Stimulated activated CD4-positive, alpha-beta T cell treated with anti-CD3 and anti-CD28 coated beads, Interleukin-4, amount 100 ng/mL, for 1 hour (primary cell): ENCODE data around the gene PLCB3.

Experiments
- DNase-seq: peaks from one replicate; pipeline ENCODE4 v3.0.0-alpha.2; 2020

Gene PLCB3

GRCh38 chr11:64290352-64291261 is 39.3 kb downstream of the PLCB3 start:
- no peak for DNase-seq

DNA sequence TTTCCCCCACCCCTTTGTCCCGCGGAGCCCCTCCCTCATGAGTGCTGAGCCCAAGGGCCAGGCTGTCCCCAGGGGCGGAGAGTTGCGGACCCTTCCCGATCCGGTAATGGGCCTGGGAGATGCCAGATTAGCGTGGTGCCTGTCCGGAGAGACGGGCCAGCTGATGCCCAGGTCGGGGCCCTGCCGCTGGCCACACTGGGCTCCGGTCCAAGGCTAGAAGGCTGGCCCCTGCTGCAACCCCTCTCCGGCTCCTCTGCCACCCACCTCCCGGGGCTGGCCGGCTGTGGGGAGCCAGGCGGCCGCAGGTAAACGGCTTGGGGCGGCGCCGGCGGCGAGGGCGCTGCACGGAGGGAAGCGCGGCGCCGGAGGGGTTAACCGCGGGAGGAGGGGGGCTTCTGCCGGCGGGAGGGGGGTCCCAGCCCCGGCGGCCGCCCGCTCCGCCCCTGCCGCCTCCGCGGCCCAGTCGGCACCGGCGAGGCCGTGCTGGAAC is 40.0 kb downstream of the PLCB3 start, which contains the start of gene KCNK4:
Gene KCNK4, plus strand, starts transcription at position 41 of the 490 bp plus-strand sequence. CDS start 1,717 bp downstream, outside the sequence.
- no peak for DNase-seq

DNA sequence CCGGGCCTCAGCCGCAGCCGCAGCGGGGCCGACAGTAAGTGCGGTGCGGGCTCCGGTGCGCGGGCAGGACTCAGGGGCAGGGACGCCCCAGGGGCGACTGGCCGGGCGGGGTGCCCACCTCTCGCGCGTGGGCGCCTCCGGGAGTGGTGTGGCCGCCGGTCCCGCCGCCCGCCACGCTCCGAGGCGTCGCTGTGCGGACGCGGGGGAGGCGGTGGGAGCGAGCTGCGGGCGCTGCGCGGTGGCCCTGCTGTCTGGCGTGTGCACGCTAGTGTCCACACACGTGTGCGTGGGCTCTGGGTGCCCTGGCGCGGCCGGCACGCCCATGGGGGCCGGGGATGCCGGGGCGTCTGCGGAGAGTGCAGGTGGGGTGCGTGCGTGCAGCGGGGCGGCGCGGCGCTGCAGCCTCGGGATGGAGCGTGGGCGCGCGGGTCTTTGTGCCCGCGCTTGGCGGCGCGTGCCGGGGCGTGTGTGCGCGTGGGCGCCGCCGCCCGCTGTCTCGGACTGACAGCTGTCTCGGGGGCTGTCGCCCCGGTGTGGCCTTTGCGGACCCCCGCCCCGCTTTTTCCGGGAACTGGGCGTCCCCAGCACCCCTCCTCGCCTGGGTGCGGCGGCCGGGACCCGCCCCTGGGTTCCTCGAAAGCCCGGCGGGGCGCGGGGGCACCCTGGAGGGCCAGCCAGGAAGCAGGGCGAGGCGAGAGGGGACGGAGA is 40.6 kb downstream of the PLCB3 start:
- no peak for DNase-seq

DNA sequence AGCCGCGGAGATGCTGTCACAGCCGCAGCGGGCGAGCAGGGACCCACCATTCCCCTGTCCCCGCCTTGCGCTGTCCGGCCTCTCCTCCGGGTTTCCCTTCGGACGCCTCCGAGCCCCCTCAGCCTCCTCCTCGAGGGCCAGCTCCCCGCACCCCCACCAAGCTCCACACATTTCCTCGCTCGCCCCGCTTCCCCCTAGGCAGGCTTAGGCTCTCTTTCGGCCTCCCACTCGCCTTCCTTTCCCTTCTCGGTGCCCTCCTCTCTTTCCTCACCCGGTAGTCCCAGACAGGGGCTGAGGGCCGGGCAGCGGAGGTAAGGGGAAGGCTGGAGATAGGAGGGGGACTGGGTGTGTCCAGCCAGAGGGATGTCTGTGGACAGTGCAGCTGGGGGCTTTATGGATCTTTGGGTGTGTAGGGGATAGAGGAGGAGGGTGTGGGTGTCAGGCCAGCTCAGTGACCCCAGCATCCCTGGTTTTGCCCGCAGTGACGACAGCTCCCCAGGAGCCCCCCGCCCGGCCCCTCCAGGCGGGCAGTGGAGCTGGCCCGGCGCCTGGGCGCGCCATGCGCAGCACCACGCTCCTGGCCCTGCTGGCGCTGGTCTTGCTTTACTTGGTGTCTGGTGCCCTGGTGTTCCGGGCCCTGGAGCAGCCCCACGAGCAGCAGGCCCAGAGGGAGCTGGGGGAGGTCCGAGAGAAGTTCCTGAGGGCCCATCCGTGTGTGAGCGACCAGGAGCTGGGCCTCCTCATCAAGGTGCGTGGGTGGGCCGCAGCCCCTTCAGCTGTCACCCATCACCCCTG is 41.3 kb downstream of the PLCB3 start:
- no peak for DNase-seq

- no peak for DNase-seq
Measured at GRCh38 chr11:64294774-64295173, 43.4 kb downstream of the PLCB3 start.

GRCh38 chr11:64295760-64296159 is 44.4 kb downstream of the PLCB3 start:
- DNase-seq = no peak

DNA sequence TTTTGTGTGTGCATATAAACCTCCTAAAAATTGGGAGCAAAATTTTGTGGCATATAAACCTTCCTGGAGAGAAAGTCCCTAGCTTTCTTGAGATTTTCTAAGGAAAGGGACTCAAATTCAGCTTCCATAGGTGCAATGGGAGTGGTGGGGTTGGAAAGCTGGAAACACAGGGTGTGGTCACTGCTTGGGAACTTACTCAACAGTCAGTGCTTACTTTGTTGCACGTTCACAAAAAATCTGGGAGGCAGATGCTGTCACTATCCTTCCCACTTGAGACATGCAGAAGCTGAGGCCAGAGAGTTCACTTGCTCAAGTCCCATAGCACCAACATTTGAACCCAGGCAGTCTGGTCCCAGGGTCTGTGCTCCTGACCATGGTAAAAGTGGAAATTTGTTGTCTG is 44.9 kb downstream of the PLCB3 start:
- DNase-seq = no peak

DNA sequence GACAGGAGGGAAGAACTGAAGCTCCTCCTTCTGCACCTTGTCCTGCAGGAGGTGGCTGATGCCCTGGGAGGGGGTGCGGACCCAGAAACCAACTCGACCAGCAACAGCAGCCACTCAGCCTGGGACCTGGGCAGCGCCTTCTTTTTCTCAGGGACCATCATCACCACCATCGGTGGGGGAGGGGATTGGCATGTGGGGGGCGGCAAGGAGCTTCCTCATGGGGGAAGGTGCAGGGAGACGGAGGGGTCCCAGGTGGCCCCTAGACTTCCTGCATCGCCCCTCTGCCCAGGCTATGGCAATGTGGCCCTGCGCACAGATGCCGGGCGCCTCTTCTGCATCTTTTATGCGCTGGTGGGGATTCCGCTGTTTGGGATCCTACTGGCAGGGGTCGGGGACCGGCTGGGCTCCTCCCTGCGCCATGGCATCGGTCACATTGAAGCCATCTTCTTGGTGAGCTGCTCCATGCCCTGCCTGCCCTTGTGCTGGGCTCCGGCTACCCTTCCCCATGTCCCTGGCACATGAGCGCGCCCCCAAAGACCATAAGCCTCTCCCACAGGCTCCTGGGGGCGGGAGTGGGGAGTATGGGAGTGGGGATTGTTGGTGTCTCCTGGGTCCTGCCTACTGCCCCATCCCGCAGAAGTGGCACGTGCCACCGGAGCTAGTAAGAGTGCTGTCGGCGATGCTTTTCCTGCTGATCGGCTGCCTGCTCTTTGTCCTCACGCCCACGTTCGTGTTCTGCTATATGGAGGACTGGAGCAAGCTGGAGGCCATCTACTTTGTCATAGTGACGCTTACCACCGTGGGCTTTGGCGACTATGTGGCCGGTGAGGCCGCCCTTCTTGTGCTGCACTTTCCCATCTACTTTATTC is 45.7 kb downstream of the PLCB3 start:
- DNase-seq = no peak

DNA sequence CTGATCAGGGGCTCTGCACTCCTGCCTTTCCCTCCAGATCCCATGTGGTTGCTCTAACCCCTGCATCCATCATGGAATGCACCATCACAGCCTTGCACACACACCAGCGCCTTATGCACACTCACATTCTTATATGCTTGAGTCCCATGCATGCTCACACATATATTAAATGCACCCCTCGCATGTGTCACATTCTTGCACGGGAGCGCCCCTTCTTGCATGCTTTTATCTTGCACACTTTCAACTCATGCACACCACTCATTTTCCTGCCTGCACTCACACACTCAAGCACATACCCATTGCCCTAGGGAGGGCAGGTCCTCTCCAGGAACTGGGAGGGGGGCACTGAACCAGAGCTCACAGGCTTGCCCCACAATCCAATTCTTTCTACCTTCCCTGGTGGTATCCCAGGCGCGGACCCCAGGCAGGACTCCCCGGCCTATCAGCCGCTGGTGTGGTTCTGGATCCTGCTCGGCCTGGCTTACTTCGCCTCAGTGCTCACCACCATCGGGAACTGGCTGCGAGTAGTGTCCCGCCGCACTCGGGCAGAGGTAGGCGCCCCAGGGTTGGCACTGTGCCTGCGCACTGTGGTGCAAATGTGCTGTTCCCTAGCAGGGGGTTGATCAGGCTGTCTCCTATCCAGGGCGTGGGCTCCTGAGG is 46.5 kb downstream of the PLCB3 start:
- DNase-seq = no peak

DNA sequence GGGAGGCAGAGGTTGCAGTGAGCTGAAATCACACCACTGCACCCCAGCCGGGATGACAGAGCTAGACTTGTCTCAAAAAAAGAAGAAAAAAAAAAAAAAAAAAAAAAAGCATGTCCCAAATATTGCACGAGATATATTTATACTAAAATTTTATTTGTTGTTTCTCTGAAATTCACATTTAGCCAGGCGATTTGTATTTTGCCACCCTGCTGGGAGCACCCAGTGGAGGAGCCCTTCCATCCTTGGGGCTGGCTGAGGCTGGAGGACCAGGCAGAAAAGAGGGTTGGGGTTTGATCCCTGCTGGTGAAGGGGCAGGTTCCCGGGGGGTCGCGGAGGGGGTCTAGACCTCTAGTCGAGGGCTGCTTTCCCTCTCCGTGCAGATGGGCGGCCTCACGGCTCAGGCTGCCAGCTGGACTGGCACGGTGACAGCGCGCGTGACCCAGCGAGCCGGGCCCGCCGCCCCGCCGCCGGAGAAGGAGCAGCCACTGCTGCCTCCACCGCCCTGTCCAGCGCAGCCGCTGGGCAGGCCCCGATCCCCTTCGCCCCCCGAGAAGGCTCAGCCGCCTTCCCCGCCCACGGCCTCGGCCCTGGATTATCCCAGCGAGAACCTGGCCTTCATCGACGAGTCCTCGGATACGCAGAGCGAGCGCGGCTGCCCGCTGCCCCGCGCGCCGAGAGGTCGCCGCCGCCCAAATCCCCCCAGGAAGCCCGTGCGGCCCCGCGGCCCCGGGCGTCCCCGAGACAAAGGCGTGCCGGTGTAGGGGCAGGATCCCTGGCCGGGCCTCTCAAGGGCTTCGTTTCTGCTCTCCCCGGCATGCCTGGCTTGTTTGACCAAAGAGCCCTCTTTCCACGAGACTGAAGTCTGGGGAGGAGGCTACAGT is 47.9 kb downstream of the PLCB3 start:
- DNase-seq = no peak

- DNase-seq = no peak
Measured at GRCh38 chr11:64299847-64300648, 48.7 kb downstream of the PLCB3 start, which contains the start of gene CATSPERZ. CATSPERZ (plus strand) TSS chr11:64300358; CDS start chr11:64300411, 53 bp downstream.

DNA sequence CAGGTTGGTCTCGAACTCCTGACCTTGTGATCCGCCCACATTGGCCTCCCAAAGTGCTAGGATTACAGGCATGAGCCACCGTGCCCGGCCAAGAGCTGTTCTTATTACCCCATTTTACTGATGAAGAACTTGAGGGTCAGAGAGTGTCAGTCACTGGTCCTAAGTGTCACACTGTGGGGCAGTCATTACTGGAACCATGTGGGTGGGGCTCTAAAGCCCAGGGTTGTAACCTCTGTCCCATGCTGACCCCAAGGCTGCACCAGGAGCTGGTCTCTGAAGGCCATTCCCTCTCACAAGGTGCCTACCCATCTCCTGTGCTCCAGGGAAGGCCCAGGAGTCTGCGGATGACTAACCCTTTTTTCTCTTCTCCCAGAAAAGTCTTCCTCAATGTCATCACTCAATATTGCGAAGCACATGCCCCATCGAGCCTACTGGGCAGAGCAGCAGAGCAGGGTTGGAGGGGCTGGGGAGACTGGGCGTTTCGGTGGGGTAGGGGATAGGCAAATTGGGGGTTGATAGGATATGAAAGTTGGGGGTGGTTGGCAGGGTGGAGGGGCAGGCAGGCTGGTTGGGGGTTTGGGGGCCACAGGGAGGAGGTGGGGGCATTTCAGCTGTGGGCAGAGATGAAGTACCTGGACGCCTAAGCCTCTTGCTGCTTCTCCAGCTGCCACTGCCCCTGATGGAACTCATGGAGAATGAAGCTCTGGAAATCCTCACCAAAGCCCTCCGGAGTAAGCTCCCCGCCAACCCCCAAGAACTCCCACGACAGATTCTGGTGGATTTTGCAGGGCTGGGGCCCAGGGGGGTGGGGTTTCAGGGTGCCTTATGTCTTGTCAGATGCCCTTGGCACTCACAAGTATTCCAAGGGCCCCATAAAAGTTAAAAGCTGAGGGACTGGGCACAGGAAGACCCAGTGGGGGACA is 52.0 kb downstream of the PLCB3 start:
- DNase-seq = no peak

DNA sequence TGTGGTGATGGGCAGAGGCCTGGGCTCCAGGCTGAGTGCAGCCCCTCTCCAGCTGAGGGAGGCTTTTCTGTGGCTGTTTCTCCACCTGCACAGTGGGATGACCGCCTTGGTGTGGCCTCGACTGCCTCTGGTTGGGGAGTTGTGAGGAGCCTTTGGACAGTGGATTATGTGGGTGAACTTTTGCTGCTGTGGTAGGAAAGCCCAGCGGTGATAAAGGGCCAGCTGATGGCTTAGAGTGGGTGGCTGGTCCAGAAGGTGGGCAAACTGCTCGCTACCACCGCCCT is 52.6 kb downstream of the PLCB3 start:
- no peak for DNase-seq

DNA sequence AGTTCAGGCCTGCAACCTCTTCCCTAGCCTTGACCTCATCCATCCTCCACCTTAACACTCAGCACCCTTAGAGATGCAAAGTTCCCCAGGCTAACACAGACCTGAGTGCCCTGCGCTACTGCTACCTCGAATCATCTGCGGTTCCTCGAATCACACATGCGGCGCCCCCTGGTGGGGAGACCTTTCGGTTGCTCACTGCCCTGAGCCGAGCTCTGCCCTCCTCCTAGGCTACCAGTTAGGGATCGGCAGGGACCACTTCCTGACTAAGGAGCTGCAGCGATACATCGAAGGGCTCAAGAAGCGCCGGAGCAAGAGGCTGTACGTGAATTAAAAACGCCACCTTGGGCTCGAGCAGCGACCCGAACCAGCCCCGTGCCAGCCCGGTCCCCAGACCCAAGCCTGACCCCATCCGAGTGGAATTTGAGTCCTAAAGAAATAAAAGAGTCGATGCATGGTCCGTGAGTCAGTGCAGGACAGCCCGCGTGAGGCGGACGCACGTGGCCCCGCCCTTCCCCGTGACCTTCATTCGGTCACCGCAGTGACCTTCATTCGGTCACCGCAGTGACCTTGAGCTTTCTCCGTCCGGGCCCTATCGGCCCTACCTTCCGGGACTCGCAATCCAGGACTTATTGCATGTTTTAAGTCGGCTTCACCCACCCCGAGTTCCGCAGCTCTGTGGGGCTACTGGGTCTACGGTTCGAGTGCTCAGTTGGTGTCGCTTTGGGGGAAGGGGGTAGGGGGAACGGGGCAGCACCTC is 53.2 kb downstream of the PLCB3 start:
- peak; percentile 96 for DNase-seq

GRCh38 chr11:64305075-64305690 is 53.9 kb downstream of the PLCB3 start, which contains the start of gene ESRRA:
ESRRA (plus strand) TSS chr11:64305524; CDS start chr11:64307180, 1,656 bp downstream.
- DNase-seq = peak; percentile 100

GRCh38 chr11:64305691-64306562 is 54.6 kb downstream of the PLCB3 start:
- DNase-seq = peak; percentile 72
